CD14-positive monocyte (primary cell): Measurements from ENCODE around the gene PLIN3. TPM values are rescaled to one million over a fixed set of nuclear protein-coding genes. Genes with fewer than 3 reads are reported as not detected.

Experiments used
- DNase-seq, 3 donors: peaks; one replicate each; pipeline ENCODE4 v3.0.0-alpha.2; 2011 to 2022
- H2AFZ ChIP-seq: 2 replicates; pipeline ENCODE4 v1.6.0; 2012; ENCODE audit warnings: mild to moderate bottlenecking, low read depth, low read length, inconsistent platforms; ENCODE audit not compliant: insufficient read depth, poor library complexity, severe bottlenecking
- H3K27ac ChIP-seq, 2 donors: 1 replicate in 1 of 2; 2 replicates in 1 of 2; pipeline ENCODE4 v1.5.1; 2012 to 2013; ENCODE audit warnings: low read length in 2 of 2, control low read depth in 1 of 2, inconsistent platforms in 1 of 2, low read depth in 1 of 2, mild to moderate bottlenecking in 1 of 2
- H3K27me3 ChIP-seq, 2 donors: one replicate each; pipeline versions ENCODE4 v1.6.0 to v1.6.1; 2011 to 2013; ENCODE audit warnings: low read length in 2 of 2; ENCODE audit not compliant: control insufficient read depth in 2 of 2, insufficient read depth in 2 of 2
- H3K36me3 ChIP-seq, 2 donors: replicated peaks in 1 of 2; 1 replicate in 1 of 2; 2 replicates in 1 of 2; pipeline versions ENCODE4 v1.5.1 to v1.6.1; 2012 to 2013; ENCODE audit warnings: low read length in 2 of 2, control low read depth in 1 of 2, inconsistent platforms in 1 of 2, mild to moderate bottlenecking in 1 of 2; ENCODE audit not compliant: insufficient read depth in 2 of 2, control insufficient read depth in 1 of 2
- H3K4me1 ChIP-seq, 2 donors: 1 replicate in 1 of 2; 2 replicates in 1 of 2; pipeline versions ENCODE4 v1.5.1 to v1.6.1; 2012 to 2013; ENCODE audit warnings: low read length in 2 of 2, control low read depth in 1 of 2, inconsistent platforms in 1 of 2, mild to moderate bottlenecking in 1 of 2, moderate library complexity in 1 of 2; ENCODE audit not compliant: insufficient read depth in 2 of 2, control insufficient read depth in 1 of 2
- H3K4me2 ChIP-seq: replicated peaks from 2 replicates; pipeline ENCODE3; 2012; ENCODE audit warnings: low read length, moderate library complexity, mild to moderate bottlenecking; ENCODE audit not compliant: poor library complexity, severe bottlenecking; ENCODE audit errors: extremely low read depth
- H3K4me3 ChIP-seq, 3 experiments: fragments of 200-600 bp in 1 of 3; sonication (generic) in 1 of 3; replicated peaks in 1 of 3; 1 replicate in 2 of 3; 2 replicates in 1 of 3; pipeline ENCODE4 v1.5.1; 2011 to 2013; ENCODE audit warnings: low read length in 3 of 3, mild to moderate bottlenecking in 3 of 3, control low read depth in 2 of 3, low read depth in 2 of 3, inconsistent platforms in 1 of 3, moderate library complexity in 1 of 3
- H3K79me2 ChIP-seq: 2 replicates; pipeline ENCODE4 v1.6.0; 2012; ENCODE audit warnings: mild to moderate bottlenecking, control low read depth, inconsistent platforms, low read length, moderate library complexity; ENCODE audit not compliant: insufficient read depth
- H3K9ac ChIP-seq: 2 replicates; pipeline ENCODE4 v1.6.0; 2017; ENCODE audit warnings: low read length, mild to moderate bottlenecking; ENCODE audit not compliant: insufficient read depth, poor library complexity, severe bottlenecking
- H3K9me3 ChIP-seq, 2 donors: replicated peaks in 1 of 2; 1 replicate in 1 of 2; 2 replicates in 1 of 2; pipeline versions ENCODE4 v1.5.1 to v1.6.1; 2012 to 2013; ENCODE audit warnings: low read length in 2 of 2, control low read depth in 1 of 2; ENCODE audit not compliant: control insufficient read depth in 1 of 2, insufficient read depth in 1 of 2
- H4K20me1 ChIP-seq: 2 replicates; pipeline ENCODE4 v1.6.0; 2012; ENCODE audit warnings: mild to moderate bottlenecking, low read length, control low read depth, moderate library complexity; ENCODE audit not compliant: insufficient read depth
- H3K27ac Mint-ChIP-seq, 7 donors: one replicate each; pipeline ENCODE4 v1.8.0; 2020; ENCODE audit warnings: mild to moderate bottlenecking in 7 of 7, mixed read lengths in 7 of 7, moderate library complexity in 6 of 7, inconsistent platforms in 2 of 7
- H3K27me3 Mint-ChIP-seq, 3 donors: one replicate each; pipeline ENCODE4 v1.8.0; 2021 to 2022; ENCODE audit warnings: low read depth in 3 of 3, mild to moderate bottlenecking in 3 of 3, mixed read lengths in 3 of 3, moderate library complexity in 3 of 3, inconsistent platforms in 1 of 3
- H3K36me3 Mint-ChIP-seq, 2 donors: one replicate each; pipeline ENCODE4 v1.8.0; 2020; ENCODE audit warnings: mixed read lengths in 2 of 2, inconsistent platforms in 1 of 2, mild to moderate bottlenecking in 1 of 2
- H3K4me1 Mint-ChIP-seq: one replicate; pipeline ENCODE4 v1.8.0; 2020; ENCODE audit warnings: mild to moderate bottlenecking, mixed read lengths
- H3K4me3 Mint-ChIP-seq, 2 donors: one replicate each; pipeline ENCODE4 v1.8.0; 2020; ENCODE audit warnings: mild to moderate bottlenecking in 2 of 2, mixed read lengths in 2 of 2, moderate library complexity in 1 of 2
- H3K9me3 Mint-ChIP-seq, 7 donors: one replicate each; pipeline ENCODE4 v1.8.0; 2020 to 2022; ENCODE audit warnings: mixed read lengths in 7 of 7, mild to moderate bottlenecking in 6 of 7, moderate library complexity in 6 of 7, inconsistent platforms in 2 of 7
- CTCF ChIP-seq: fragments of 200-600 bp; IDR thresholded peaks from one replicate; pipeline ENCODE4 v1.8.0; 2022; ENCODE audit warnings: antibody characterized with exemption, mild to moderate bottlenecking
- WGBS: methylation state at CpG from one replicate; pipeline ENCODE4 v1.1.5; 2013; ENCODE audit warnings: missing lambda C conversion rate; ENCODE audit not compliant: insufficient coverage; 5-methylcytosine and 5-hydroxymethylcytosine counted together
- intact Hi-C, 2 donors: fragments of 100-400 bp; cut with micrococcal nuclease; formaldehyde crosslinking; loops; one replicate each; pipeline versions ENCODE4 v1.15.0 to v1.15.1; 2023
- polyA plus RNA-seq, 3 donors: library from polyadenylated mRNA; depleted of rRNA in 1 of 3; unstranded in 2 of 3; stranded (reverse) in 1 of 3; fragments of 300-500 nt in 2 of 3; fragments of >200 nt in 1 of 3; fragmentation: Illumina TruSeq in 2 of 3; gene quantifications; 1 replicate in 2 of 3; 2 replicates in 1 of 3; pipeline ENCODE4 v1.2.3, GENCODE V29; 2012 to 2021

The PLIN3 gene
- polyA plus RNA-seq, 3 donors, result 78.8 to 151 (median 138) TPM

- peaks cover 41% of the 10 kb centered on the region for H4K20me1 ChIP-seq
- peak overlapping the region; percentile 67 to 100 (median 92) for H3K4me3 ChIP-seq
- WGBS, result 0% methylated on average over 10 of the region's 22 CpGs
- Mint-ChIP-seq H3K27ac (peak overlapping the region; percentile 86 to 96 (median 93)), H3K4me1 (peaks cover 45% of the 10 kb centered on the region), H3K36me3 (peaks cover 11 to 29% of the 10 kb centered on the region in 2 donors), H3K9me3 (peaks cover 0 to 5% (median 0%) of the 10 kb centered on the region in 7 donors), H3K27me3 (peaks cover 0 to 4% (median 0%) of the 10 kb centered on the region in 3 donors), H3K4me3 (peak overlapping the region; percentile 92 to 94)
- peaks cover 42 to 47% of the 10 kb centered on the region in 2 donors for H3K4me1 ChIP-seq
- no peak for TF ChIP-seq CTCF
- H2AFZ ChIP-seq, result peak overlapping the region; percentile 79
- H3K36me3 ChIP-seq, result peaks cover 5 to 10% of the 10 kb centered on the region in 2 donors
- H3K9me3 ChIP-seq, result no peaks in the 10 kb centered on the region
- peak; percentile 21 to 47 (median 31) for DNase-seq
- intact Hi-C loops, result loop anchor here in 1 of 2 donors (5.0 kb wide), 1 partner anchor 35 kb away; the partner anchor contains the start of gene TICAM1
- H3K4me2 ChIP-seq, result peak overlapping the region; percentile 92
- peaks cover 56% of the 10 kb centered on the region for H3K79me2 ChIP-seq
- peak overlapping the region; percentile 71 to 90 for H3K27ac ChIP-seq
- H3K27me3 ChIP-seq, result no peaks in the 10 kb centered on the region
- H3K9ac ChIP-seq, result peak overlapping the region; percentile 84
These were observed 657 bp downstream of the PLIN3 start for GRCh38 chr19:4866595-4867424.

DNA sequence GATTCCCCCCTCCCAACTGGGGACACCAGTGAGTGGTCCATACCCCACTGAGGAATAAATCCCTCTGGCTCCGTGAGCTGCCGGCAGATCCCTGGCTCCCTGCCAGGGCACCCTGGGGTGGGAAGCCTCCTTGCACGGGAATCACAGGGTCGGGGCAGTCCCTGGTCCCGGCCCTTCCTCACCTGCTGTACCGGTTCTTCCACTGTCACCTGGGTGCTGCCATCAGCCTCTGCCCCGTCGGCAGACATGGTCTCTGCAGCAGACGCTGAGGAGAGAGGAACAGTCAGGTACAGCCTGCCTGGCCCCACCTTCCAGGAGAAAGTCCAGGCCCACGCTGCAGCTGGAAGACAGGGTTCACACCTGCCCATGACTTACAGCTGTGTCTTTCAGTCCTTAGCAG is 6.3 kb downstream of the PLIN3 start:
- Histone ChIP-seq H3K9ac (no peak overlapping the region), H3K4me2 (no peak overlapping the region), H3K4me3 (no peak overlapping the region), H3K27me3 (no peaks in the 10 kb centered on the region), H3K4me1 (peaks cover 1 to 7% of the 10 kb centered on the region in 2 donors), H3K27ac (no peak overlapping the region), H4K20me1 (peaks cover 57% of the 10 kb centered on the region), H3K79me2 (peaks cover 56% of the 10 kb centered on the region), H2AFZ (no peak overlapping the region), H3K36me3 (peaks cover 46 to 56% of the 10 kb centered on the region in 2 donors), H3K9me3 (no peaks in the 10 kb centered on the region)
- Mint-ChIP-seq H3K27ac (no peak overlapping the region), H3K36me3 (peaks cover 29 to 82% of the 10 kb centered on the region in 2 donors), H3K9me3 (no peaks in the 10 kb centered on the region), H3K27me3 (no peaks in the 10 kb centered on the region), H3K4me1 (peaks cover 9% of the 10 kb centered on the region), H3K4me3 (no peak overlapping the region)
- no peak for DNase-seq
- intact Hi-C loops, result no loop called here
- 95% methylated on average over 10 of the region's 10 CpGs for WGBS
- TF ChIP-seq CTCF, result no peak
